HG03103 (cell line): Measurements from ENCODE around the gene SNX9.
"Not testable (repeated sequence)": the region's sequence is repeated elsewhere in the genome, so short reads cannot be mapped to it uniquely, and the experiment has no call there.

Experiments used
- ATAC-seq: cut with Tn5 transposase; IDR thresholded peaks from one replicate; pipeline ENCODE4 v1.9.1; 2021; ENCODE audit warnings: low read depth; ENCODE audit not compliant: unreplicated experiment

The SNX9 gene

DNA sequence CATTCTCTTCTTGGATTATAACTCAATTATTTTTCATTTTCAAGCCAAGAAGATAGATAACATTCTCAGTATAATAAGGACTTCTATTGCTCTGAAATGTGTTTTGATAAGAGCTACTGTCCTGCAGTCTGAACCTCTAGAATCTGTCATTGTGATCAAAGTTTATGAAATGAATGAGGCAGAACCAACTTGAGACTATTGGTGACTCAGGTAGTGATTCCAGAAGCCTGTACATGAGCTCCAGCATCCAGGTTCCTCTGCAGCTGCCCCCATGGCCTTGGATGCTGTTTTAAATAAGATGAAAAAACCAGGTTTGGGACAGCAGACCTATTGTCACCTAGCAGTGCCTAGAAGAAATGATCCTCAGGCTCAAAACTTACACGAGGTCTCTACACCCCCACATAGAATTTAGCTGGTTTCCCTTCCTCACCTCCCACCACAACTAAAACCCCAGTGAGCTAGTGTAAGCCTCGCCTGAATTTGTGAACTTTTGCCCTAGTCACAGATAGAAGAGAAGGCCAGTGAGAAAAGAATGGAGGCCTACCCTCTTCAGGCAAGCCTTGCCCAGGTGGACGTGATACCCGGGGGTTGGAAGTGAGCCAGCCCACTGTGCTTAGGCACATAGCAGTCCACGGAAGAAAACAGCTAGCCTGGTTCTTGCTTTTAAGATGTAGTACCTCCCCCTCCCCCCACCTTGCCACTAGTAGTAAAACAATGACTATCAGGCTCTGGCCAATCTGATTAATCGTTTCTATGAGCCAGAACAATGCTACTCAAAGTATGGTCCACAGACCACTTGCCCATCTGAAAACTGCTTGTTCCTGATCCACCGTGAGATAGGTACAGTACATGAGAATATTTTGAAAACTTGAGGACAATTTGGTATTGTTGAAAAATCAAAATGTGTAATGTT, 85.6 kb downstream of the SNX9 start:
- ATAC-seq = peak; percentile 73

DNA sequence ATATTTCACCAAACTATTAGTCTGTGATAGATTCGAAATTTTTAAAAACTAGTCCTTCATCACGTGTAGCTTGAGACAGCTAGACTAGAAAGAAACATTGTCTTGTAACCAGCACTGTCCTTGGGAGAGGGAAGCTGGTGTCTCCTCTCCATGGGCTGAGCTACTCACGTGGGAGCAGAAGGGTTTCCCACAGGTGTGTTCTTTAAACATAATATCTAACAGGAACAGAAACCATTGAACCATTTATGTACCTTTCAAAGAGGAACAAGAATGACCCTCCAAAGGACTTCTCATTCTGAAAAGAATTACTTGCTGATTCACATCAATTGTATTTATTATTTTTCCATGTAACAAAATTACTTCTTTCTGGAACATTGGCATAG, 86.2 kb downstream of the SNX9 start:
- ATAC-seq = peak; percentile 56

DNA sequence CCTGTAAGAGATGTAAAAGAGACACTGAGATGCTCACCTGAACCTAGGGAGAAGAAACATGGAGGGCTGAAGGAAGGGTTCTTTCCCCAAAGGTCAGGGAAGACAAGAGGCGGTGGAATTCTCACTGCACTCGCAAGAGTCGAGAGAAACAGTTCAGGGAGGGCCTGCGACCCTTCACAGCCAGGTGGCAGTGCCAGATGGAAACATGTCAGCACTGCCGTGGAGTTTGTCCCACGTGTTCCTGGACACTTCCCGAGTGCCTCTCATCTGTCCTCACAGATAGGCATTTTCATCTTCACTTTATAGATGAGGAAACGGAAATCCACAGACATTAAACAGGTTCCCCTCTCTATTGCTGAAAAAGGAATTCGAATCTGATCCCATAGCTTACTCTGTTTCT, 88.2 kb downstream of the SNX9 start:
- no peak for ATAC-seq

DNA sequence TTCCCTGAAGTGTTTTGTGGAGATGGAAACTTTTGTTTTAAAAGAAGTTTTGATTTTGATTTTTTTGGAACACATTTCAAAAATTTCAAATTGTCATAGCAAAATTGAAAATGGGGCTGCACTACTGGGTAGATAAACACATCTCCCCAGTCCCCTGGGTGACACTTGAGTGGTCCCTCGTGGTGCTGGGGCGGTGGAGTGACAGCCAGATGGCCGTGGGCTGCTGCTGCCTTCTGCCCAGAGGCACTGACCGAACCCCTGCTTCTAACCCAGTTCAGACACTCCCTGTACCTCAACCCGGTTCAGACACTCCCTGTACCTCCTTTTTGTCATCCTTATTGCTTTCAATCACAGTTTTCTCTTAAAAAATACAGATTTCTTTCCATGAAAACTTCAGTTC, 88.7 kb downstream of the SNX9 start:
- ATAC-seq = no peak

DNA sequence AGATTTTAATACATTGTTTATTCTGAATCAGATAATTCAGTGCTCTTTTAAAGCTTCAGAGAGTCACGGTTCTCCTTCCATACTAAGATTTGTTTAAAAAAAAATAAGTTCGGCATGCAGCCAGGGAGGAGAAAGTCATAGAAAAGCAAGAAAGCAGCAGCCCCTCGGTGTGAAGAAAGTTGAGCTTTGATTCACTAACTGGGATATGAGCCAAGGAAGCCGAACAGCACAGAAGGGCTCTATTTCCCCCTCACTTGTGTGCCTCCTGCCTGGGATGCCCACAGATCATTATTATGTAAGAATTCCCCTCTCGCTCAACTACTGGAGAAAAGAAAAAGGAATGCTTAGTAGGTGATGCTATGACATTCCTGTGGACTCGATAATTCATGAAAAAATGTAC, 89.3 kb downstream of the SNX9 start:
- no peak for ATAC-seq

DNA sequence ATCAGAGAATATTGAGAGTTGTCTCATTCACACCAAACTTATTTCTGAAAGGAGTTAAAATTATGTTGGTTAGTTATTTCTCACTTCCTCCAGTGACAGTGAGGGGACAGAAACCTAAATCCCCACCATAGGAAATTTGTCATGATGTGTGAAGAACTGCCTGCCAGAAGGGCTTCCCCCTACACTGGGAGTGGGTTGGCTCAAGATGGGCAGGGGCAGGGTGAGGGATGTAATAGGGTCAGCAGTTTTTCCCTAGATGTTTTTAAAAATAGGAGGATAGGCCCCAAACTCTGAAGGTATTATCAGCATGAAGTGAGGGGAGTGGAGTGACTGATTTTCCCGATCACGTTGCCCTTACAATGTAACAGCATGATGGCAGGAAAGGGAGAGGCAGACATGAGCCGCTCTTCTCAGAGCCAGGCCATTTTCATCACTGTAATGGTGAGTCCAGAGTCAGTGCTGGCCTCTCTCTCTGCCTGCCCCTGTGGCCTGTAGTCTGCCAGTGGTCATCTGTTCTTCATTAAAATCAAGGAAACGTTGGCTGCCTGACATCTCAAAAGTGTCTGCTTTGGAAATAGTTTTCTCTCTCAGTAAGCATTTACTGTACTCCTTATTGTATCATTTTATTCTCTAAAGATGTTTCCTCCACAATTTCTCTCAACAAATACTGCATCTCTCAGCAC, 98.8 kb downstream of the SNX9 start:
- ATAC-seq = no peak

DNA sequence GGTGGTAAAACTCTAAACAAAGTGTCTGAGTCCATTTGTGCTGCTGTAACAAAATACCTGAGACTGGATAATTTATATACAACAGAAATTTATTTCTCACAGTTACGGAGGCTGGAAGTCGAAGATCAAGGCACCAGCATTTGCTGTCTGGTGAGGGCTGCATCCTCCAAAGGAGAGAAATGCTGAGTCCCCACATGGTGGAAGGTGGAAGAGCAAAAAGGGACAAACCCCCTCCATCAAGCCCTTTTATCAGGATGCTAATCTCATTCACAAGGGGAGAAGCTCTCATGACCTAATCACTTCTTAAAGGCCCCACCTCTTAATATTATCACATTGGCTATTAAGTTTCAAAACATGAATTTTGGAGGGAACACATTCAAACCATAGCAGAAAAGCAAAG, 102.7 kb downstream of the SNX9 start:
- no peak for ATAC-seq

DNA sequence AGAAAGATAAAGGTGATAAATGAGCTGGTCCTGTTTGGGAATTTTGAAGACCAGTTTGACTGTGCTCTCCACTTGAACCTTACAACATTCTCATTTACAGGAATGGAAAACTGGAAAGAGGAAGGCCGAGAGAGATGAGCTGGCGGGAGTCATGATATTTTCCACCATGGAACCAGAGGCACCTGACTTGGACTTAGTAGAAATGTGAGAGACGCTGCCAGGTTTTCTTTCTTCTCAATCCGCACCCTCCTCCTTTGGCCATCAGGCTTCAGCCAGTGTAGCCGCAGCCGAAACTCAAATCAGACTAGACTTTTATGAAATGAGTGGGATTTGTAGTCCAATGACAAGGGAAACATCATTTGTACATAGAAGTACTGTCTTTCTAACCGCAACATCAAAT, 104.0 kb downstream of the SNX9 start:
- no peak for ATAC-seq

DNA sequence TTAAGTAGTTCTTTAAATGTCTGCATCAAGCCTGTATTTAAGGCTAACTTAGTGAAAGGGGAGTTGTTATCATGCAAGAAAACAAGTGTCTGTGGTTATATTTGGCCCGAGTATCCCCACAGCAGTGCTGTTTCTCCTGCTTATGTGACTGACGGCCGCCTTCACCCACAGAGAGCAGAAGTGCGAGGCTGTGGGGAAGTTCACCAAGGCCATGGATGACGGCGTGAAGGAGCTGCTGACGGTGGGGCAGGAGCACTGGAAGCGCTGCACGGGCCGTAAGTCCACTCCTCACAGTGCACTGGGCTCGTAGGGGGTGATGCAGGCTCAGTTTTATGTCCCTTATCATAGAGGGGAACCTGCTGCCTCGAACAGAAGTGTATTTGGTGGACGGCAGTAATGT, 105.4 kb downstream of the SNX9 start:
- no peak for ATAC-seq

DNA sequence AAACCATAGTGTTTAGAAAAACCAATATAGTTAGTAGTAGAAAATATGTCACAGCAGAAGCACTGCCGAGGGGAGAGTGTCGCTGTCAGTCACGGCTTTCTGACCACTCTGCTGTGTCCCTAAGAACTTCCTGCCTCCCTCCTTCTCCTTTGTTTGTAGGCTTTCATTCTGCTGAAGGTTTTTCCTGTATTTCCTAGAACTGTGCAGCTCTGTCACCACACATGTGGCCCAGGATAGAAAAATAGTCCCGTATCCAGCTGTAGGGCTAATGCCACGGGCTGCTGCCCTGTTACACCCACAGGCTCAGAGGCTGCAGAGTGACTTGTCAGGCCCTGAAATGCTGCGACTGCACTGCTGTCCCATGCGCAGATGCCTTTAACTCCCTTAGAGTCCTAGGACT, 106.0 kb downstream of the SNX9 start:
- ATAC-seq = no peak

DNA sequence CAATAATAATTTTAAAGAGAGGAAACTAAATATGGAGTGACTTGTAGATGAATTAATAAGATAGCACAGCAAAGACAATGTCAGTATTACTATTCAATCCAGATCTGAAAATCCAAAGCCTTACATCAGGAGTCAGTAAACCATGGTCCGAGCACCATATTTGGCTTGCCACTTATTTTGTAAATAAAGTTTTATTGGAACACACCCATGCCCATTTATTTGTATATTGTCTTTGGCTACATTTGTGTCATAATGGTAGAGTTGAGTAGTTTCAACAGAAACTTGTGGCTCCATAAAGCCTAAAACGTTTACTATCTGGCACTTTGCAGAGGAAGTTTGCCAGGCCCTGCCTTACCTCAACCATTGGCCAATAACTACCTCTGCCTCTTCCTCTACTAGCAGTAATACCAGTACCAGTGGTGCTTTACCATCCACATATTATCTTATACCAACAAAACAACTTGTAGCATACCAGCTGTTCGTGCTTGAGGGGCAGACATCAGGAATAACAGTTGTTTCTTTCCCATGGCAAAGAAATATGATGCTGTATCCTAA, 106.8 kb downstream of the SNX9 start:
- no peak for ATAC-seq

DNA sequence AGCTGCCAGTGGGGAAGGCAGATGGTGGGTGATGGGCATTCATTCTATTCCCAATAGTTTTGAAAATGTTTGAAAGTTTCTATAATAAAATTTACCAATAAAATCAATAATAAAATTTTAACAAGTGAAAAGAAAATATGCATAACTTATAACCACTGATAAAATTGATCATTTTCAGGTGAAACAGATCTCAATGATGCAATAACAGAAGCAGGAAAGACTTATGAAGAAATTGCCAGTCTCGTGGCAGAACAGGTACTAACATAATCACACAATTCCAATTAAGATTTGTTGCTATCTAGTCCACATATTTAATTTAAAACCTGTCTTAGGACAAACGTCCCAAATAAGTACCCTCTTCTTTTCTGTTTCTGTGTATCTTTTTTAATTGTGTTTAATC, 112.7 kb downstream of the SNX9 start:
- ATAC-seq = no peak

DNA sequence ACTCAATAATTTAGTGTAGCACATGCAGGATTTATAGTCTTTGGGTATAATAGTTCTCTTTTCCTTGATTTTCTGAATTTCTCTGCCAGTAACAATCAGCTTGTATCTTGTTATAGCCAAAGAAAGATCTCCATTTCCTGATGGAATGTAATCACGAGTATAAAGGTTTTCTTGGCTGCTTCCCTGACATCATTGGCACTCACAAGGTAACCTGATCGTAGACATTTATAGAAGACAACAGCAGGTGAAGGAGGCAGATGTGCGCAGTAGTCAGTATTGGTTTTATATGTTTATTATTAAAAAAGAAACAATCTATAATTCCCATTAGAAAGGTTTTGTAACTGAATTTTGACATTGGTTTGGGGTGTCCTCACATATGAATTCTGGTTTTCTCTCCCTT, 114.3 kb downstream of the SNX9 start:
- ATAC-seq = no peak

DNA sequence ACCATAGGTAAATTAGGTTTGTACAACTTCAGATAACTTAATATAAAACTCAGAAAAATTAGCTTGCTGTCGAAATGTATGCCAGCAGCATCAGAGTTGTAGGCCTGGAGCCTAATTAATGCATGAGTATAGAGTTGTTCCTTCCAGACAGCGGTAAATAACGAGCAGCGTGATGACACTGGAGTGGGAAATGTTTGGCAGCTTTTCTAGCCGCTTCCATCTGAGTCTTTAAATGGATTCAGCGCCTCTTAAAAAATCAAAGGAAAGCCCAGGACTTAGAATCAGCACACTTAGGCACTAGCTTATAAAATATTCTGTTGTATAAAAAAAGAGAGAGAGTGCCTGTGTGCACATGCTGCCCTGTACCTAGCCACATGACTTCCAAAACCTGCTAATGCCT, 114.9 kb downstream of the SNX9 start:
- ATAC-seq = no peak

DNA sequence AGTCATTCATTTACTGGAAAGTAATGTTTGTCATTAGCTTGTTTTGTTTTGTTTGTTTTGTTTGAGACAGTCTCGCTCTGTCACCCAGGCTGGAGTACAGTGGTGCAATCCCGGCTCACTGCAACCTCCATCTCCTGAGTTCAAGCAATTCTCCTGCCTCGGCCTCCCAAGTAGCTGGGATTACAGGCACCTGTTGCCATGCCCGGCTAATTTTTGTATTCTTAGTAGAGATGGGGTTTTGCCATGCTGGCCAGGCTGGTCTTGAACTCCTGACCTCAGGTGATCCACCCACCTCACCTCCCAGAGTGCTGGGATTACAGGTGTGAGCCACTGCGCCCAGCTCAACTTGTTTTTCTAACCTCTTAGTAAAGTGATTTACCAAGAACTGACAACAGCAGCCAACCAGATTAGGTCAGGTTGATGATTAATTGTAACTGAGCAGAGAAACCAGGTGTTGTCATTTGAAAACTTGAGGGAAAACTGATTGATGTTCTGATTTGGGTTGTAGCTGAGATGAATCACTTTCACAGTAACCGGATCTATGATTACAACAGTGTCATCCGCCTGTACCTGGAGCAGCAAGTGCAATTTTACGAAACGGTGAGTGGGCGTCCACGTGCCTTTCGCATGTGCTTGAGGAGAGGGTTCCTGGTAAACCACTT, 117.5 kb downstream of the SNX9 start:
- not testable (repeated sequence) for ATAC-seq

DNA sequence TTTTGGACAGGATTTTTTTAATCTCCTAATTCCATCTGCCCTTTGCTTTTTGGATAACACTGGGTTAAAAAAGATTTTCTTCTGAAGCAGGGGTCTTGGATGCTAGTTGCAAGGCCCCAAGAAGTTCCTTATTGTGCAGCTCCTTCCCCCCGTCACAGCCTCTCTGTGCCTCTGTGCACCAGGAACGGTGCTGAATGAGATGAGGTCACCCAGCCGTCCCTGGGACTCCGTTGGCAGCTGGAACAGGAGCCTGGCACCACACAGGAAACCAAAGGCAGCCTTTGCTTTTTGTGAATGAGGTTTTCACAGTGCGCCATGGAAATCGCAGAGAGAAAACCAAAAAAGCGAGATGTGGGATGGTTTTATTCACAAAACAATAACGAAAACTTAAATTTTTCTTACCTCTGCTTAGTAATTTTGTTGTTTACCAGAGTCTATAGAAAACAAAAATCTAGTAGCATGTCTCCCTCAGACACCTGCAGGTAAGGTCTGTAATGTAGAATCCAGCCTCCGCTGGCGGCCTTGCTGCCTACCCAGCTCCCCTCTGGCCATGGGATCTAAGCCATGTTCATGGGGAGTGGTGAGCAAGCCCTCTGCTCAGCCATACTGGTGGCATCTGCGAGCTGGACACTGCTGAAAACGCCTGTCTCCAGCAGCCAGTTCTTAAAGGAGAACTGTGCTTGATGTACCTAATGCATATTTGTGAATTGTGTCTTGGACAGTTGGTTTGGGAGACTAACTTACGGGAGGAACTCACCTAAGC, 118.2 kb downstream of the SNX9 start:
- no peak for ATAC-seq

DNA sequence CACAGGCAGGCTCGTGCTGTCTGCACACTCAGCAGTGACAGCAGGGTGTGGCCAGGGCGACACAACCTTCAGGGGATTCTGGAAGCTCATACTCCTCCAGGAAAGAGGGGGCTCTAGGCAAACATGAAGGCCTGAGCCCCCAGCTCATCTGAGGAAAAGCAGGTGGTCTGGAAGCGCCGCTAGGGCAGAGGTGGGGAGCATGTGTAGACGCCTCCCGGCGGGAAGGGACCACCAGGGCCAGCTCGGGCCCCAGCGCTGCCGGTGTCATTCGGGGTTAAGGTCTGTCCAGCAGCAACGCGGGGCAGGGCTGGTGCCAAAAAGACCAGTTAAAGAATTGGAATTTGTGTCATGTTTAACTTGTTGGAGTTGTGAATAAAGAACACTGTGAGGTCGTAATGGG, 119.3 kb downstream of the SNX9 start:
- no peak for ATAC-seq

DNA sequence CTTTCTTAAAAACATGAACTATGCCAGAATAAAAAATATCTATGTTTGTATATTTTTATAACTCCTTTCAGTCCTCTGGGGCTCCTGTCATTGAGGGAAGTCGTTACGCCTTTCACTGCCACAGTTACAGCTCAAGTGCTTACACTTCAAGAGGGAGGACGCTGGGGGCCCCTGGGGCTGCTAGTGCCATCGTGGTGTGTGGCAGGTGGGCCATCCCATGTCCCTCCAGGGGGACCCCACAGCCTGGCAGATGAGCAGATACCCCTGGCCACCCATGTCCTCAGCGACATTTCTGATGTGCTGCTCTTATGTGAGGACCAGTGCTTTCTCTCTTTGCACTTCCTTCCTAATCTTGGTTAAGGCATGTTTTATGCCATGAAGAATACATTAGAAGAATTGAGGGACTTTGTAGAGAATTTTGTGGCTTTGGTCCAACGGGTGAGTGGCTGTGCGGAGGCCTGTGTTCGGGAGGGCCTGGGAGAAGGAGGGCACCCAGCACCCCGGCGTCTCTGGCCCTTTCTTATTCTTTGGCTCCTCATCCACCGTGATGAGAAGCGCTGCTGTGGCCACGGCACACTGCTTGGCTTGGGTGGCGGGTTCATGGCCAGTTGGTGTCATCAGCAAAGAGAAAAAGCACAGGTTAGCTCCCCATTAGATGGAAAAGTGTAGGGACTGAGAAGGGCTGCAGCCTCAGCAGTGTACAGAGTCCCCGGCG, 120.4 kb downstream of the SNX9 start:
- no peak for ATAC-seq

DNA sequence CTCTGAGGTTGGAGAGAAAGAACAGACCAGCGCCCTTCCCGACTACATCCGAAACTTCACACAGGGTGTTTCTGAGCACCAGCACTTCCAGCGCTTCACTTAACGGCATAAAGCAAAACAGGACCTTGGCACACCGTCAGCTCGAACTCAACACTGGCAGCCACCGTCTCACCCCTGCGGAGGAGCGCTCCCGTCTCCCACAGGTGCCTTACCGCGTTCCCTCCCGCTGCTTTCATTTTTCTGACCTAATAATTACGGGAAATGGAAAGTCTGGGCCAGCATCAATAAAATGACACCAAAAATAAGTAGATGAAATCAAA, 120.9 kb downstream of the SNX9 start:
- ATAC-seq = no peak
